HG03025 (cell line): Measurements from ENCODE around the gene RGS6.

Experiments
- ATAC-seq: cut with Tn5 transposase; IDR thresholded peaks from one replicate; pipeline ENCODE4 v1.9.1; 2021; ENCODE audit warnings: mild to moderate bottlenecking, moderate library complexity; ENCODE audit not compliant: unreplicated experiment, low FRiP score

RGS6 gene

GRCh38 chr14:72559669-72560255 is 627.5 kb downstream of the RGS6 start:
- ATAC-seq, result no peak

GRCh38 chr14:72560331-72560730 is 628.1 kb downstream of the RGS6 start:
- ATAC-seq, result no peak

- no peak for ATAC-seq
Observed at GRCh38 chr14:72560889-72561493, 628.8 kb downstream of the RGS6 start.

GRCh38 chr14:72562300-72562699 is 630.1 kb downstream of the RGS6 start:
- no peak for ATAC-seq

GRCh38 chr14:72563676-72564075 is 631.4 kb downstream of the RGS6 start:
- no peak for ATAC-seq

- no peak for ATAC-seq
Observed at GRCh38 chr14:72565149-72565559, 632.9 kb downstream of the RGS6 start.

GRCh38 chr14:72565917-72566316 is 633.7 kb downstream of the RGS6 start:
- ATAC-seq, result no peak

- no peak for ATAC-seq
Observed at GRCh38 chr14:72567226-72567625, 635.0 kb downstream of the RGS6 start.

- ATAC-seq, result no peak
Observed at GRCh38 chr14:72568296-72568992, 636.2 kb downstream of the RGS6 start.

- no peak for ATAC-seq
Observed at GRCh38 chr14:72573725-72574417, 641.6 kb downstream of the RGS6 start.

- no peak for ATAC-seq
Observed at GRCh38 chr14:72574715-72575114, 642.5 kb downstream of the RGS6 start.

- ATAC-seq, result no peak
Observed at GRCh38 chr14:72576258-72576657, 644.0 kb downstream of the RGS6 start.

GRCh38 chr14:72577521-72577920 is 645.3 kb downstream of the RGS6 start:
- no peak for ATAC-seq

- no peak for ATAC-seq
Observed at GRCh38 chr14:72578514-72578913, 646.3 kb downstream of the RGS6 start.

GRCh38 chr14:72582582-72582981 is 650.4 kb downstream of the RGS6 start:
- no peak for ATAC-seq

- ATAC-seq, result no peak
Observed at GRCh38 chr14:72583316-72584272, 651.4 kb downstream of the RGS6 start.

GRCh38 chr14:72588521-72588920 is 656.3 kb downstream of the RGS6 start:
- ATAC-seq, result no peak

GRCh38 chr14:72589652-72590051 is 657.4 kb downstream of the RGS6 start:
- ATAC-seq, result no peak

- no peak for ATAC-seq
Observed at GRCh38 chr14:72590577-72590976, 658.3 kb downstream of the RGS6 start.

GRCh38 chr14:72591391-72591790 is 659.2 kb downstream of the RGS6 start:
- ATAC-seq, result no peak
